ENCODE measurements around the gene RAB27A.

DNA sequence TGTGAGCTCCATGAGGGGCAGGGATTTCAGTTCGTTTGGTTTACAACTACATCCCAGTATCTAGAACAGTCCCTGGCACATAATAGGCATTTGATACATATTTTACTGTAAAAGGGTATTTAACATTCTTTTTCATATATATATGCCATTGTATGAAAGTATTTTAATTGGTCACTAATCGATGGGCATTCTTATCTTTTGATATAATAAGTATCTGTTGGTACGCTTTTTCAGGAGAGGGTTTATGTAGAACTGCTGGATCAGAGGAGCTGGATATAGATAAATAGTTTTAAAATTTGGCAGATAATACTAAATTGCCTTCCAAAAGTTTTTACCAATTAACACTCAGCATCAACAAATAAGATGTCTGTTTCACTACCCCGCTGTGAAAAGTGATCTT is 91.9 kb downstream of the RAB27A start:
- no peak for TF ChIP-seq POLR2A (IDR thresholded peaks at IDR 0.05)
- TF ChIP-seq, protein P1, sequence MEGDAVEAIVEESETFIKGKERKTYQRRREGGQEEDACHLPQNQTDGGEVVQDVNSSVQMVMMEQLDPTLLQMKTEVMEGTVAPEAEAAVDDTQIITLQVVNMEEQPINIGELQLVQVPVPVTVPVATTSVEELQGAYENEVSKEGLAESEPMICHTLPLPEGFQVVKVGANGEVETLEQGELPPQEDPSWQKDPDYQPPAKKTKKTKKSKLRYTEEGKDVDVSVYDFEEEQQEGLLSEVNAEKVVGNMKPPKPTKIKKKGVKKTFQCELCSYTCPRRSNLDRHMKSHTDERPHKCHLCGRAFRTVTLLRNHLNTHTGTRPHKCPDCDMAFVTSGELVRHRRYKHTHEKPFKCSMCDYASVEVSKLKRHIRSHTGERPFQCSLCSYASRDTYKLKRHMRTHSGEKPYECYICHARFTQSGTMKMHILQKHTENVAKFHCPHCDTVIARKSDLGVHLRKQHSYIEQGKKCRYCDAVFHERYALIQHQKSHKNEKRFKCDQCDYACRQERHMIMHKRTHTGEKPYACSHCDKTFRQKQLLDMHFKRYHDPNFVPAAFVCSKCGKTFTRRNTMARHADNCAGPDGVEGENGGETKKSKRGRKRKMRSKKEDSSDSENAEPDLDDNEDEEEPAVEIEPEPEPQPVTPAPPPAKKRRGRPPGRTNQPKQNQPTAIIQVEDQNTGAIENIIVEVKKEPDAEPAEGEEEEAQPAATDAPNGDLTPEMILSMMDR (IDR thresholded peaks at IDR 0.05) = no peak
